ENCODE measurements around the gene ARHGEF11.

GRCh38 chr1:156899956-156900718 is 145.4 kb downstream of the ARHGEF11 start:
- TF ChIP-seq CTCF (IDR thresholded peaks at IDR 0.05) (no peak), POLR2AphosphoS5 (IDR thresholded peaks at IDR 0.05; ENCODE audit: low read depth, low read length) (no peak)
